Fibroblast of mammary gland (primary cell): ENCODE results near the gene RHCG.

Experiments
- DNase-seq: peaks from one replicate; pipeline ENCODE4 v3.0.0-alpha.2; 2010; ENCODE audit warnings: low read depth
- H3K4me3 ChIP-seq: 2 replicates; pipeline ENCODE4 v1.5.1; 2011; ENCODE audit warnings: low read depth, mild to moderate bottlenecking, low read length, moderate library complexity; ENCODE audit not compliant: control insufficient read depth
- TF ChIP-seq, protein P1 (sequence below): conservative IDR thresholded peaks from 2 replicates; pipeline ENCODE4 v1.5.1; 2011; ENCODE audit warnings: low read depth, low read length, inconsistent platforms; ENCODE audit not compliant: control insufficient read depth, insufficient read depth

RHCG gene

DNA sequence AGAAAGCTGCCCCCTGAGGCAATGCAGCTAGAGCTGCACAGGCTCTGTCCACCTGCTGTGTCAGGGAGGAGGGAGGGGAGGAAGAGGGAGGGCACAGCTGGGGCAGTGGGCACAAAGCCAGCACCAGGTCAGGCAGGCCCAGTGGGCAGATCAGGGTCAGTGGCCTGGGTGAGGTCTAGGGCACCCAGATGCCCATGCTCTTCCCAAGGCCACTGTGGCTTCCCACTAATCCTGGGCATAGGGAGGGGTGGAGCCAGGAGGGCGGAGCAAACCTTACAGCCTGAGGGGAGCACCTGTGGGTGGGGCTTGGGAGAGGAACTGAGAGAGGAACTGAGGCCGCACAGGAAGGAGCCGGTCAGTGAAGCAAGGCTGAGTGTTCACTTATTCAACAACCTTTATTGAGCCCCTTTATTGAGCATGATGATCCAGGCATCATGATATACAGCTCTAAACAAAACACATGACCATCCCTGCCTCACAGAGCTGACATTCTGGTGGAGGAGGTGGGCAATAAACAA is 55.0 kb downstream of the RHCG start:
- TF ChIP-seq, protein P1, sequence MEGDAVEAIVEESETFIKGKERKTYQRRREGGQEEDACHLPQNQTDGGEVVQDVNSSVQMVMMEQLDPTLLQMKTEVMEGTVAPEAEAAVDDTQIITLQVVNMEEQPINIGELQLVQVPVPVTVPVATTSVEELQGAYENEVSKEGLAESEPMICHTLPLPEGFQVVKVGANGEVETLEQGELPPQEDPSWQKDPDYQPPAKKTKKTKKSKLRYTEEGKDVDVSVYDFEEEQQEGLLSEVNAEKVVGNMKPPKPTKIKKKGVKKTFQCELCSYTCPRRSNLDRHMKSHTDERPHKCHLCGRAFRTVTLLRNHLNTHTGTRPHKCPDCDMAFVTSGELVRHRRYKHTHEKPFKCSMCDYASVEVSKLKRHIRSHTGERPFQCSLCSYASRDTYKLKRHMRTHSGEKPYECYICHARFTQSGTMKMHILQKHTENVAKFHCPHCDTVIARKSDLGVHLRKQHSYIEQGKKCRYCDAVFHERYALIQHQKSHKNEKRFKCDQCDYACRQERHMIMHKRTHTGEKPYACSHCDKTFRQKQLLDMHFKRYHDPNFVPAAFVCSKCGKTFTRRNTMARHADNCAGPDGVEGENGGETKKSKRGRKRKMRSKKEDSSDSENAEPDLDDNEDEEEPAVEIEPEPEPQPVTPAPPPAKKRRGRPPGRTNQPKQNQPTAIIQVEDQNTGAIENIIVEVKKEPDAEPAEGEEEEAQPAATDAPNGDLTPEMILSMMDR = no peak
- no peak for DNase-seq
- H3K4me3 ChIP-seq = no peak overlapping the region

GRCh38 chr15:89439764-89440163 is 56.6 kb downstream of the RHCG start:
- TF ChIP-seq, protein P1 = no peak
- H3K4me3 ChIP-seq = no peak overlapping the region

GRCh38 chr15:89436560-89437311 is 59.6 kb downstream of the RHCG start:
- H3K4me3 ChIP-seq = no peak overlapping the region
- TF ChIP-seq, protein P1 = no peak
- DNase-seq = no peak

More at GRCh38 chr15:89439764-89440163, 56.6 kb downstream of the RHCG start:
- DNase-seq = no peak

DNA sequence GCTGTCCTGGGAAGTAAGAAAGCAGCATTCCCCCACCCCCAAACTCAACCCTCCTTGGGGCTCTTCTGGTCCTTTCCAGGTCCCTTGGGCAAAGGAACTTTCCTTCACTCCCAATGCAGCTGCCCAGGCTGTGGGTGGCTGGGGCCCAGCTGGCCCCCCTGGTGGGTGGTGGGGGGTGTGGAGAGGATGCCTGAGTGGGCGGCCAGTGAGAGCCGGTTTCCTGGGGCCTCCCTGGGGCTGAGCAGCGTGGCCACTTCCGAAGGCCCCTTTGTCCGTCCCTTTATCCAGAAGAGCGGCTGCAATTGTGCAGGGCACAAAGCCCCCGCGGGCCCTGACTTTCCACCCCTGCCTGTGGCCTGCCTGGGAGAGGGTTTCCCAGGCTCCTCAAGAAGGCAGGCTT is 61.0 kb downstream of the RHCG start:
- TF ChIP-seq, protein P1 = no peak
- H3K4me3 ChIP-seq = no peak overlapping the region
- no peak for DNase-seq

DNA sequence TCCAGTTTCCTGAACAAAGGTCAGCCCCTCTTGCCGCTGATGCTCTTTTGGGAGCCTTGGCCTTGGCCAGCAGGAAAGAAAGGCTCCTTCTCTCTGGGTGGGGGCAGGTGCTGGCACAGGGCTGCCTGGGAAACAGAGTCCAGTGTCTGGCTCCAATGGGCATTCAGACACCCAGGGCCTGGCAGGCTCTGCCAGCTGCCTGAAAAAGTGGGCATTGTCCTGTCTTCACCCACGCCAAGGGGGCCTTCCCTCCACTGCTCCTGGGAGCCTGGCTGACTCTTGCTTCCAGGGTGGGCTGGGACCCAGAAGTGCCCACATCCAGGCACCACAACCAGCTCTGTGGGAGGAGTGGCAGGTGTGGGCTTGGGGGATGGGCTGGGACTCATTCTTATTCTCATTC is 62.7 kb downstream of the RHCG start:
- TF ChIP-seq, protein P1 = no peak
- no peak for DNase-seq
- no peak overlapping the region for H3K4me3 ChIP-seq

DNA sequence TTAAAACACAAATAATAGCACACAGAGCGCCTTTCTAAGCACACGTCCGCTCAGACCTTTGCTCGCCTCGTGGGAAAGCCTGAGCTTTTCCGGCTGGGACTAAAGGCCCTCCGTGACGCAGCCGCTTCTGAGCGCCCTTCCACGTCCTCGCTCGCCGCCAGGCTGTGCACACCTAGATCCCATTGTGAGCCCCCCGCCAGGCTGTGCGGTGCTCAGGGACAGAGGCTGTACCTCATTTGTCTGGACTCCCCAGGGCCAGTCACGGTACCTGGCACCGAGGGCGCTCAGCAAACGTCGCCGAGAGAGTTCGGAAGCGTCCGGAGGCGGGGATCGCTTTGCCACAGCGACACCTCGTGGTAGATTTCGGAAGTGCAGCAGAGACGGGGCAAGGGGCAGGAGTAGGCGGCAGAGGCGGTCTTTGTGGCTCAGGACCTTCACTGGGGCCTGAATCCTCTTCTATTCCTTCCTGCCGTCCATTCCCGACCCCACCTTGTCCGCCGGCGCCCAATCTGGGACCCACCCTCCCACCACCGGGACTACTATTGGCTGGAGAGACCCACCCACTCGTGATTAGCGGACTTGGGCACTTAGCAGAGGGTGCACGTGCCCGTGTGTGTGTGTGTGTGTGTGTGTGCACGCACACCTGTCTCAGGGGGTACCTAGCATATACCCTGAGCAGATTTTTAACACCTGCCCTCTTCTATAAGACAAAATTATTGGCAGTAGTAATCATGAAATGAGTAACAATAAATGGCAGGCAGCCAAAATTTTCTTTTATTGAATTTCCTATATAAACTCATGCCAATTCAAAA is 65.6 kb downstream of the RHCG start:
- TF ChIP-seq, protein P1 = peak; percentile 93

More for the DNA sequence above, 65.6 kb downstream of the RHCG start:
- DNase-seq = peak; percentile 56
- peak overlapping the region; percentile 40 for H3K4me3 ChIP-seq
